ENCODE data around the gene CAMK2G.
"Not testable (repeated sequence)": the region's sequence is repeated elsewhere in the genome, so short reads cannot be mapped to it uniquely, and the experiment has no call there.

DNA sequence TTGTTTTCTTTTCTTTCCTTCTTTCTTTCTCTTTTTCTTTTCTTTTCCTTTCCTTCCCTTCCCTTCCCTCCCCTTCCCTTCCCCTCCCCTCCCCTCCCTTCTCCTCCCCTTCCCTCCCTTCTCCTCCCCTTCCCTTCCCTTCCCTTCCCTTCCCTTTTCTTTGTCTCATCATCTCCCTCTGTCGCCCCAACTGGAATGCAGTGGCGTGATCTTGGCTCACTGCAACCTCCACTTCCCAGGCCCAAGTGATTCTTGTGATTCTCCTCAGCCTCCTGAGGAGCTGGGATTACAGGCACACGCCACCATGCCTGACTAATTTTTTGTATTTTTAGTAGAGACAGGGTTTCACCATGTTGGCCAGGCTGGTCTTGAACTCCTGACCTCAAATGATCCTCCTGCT lies 15.1 kb upstream of the CAMK2G start:
- TF ChIP-seq POLR2AphosphoS5 (IDR thresholded peaks at IDR 0.05; ENCODE audit: low read depth, low read length): not testable (repeated sequence)
- TF ChIP-seq, protein P1, sequence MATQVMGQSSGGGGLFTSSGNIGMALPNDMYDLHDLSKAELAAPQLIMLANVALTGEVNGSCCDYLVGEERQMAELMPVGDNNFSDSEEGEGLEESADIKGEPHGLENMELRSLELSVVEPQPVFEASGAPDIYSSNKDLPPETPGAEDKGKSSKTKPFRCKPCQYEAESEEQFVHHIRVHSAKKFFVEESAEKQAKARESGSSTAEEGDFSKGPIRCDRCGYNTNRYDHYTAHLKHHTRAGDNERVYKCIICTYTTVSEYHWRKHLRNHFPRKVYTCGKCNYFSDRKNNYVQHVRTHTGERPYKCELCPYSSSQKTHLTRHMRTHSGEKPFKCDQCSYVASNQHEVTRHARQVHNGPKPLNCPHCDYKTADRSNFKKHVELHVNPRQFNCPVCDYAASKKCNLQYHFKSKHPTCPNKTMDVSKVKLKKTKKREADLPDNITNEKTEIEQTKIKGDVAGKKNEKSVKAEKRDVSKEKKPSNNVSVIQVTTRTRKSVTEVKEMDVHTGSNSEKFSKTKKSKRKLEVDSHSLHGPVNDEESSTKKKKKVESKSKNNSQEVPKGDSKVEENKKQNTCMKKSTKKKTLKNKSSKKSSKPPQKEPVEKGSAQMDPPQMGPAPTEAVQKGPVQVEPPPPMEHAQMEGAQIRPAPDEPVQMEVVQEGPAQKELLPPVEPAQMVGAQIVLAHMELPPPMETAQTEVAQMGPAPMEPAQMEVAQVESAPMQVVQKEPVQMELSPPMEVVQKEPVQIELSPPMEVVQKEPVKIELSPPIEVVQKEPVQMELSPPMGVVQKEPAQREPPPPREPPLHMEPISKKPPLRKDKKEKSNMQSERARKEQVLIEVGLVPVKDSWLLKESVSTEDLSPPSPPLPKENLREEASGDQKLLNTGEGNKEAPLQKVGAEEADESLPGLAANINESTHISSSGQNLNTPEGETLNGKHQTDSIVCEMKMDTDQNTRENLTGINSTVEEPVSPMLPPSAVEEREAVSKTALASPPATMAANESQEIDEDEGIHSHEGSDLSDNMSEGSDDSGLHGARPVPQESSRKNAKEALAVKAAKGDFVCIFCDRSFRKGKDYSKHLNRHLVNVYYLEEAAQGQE (IDR thresholded peaks at IDR 0.05; ENCODE audit: insufficient read depth in 1 of 2, low read depth in 2 of 2, low read length in 1 of 2): not testable (repeated sequence)

Measured in Panc1 (cell line).